GM19023 (cell line): ENCODE data around the gene WFIKKN2.

Source experiments
- ATAC-seq: cut with Tn5 transposase; IDR thresholded peaks from one replicate; pipeline ENCODE4 v1.9.1; 2021; ENCODE audit warnings: mild to moderate bottlenecking, moderate library complexity; ENCODE audit not compliant: unreplicated experiment

The WFIKKN2 gene

DNA sequence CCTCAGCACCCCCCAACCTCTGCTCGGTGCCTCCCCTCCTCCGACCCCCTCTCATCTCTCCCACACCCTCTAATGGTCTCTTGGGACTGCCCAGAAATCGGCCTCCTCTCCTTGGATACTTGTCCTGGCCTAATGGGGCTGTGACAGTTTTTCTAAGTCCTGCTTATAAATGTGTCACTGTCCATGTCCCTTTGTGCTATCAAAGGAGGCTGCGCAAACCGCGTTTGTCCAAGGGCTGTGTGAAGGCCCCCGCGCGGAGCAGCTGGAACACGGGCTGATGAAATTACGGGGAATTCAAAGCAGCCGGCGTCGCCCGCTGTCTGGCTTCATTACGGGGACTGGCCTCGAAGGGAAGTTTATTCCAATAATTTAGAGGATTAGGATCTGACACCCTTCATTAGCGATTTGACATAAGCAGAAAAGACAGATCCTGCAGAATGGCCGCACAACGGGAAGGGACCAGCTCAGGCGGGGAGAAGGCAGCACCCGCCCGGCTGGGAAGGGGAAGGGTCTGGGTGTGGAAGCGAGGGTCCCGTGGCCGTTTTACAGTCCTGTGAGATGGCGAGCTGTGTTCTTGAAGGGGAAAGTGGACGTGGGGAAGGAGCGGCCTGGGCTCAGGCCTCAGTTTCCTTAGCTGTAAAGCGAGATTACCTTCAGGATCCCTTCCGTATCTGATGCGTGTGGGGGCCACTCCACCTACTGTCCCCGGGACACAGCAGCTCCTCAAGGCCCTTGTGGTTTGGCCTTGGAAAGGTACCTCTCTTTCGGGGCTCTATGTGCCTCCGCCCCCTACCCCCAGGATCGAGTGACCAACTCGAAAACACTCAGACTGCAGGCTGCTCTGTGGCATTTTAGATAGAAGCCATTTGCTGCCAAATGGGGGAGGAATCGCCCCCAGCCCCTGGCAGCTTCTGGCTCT lies 1.6 kb upstream of the WFIKKN2 start:
- no peak for ATAC-seq

- no peak for ATAC-seq
Observed at GRCh38 chr17:50834429-50835300, 721 bp upstream of the WFIKKN2 start.

GRCh38 chr17:50836826-50837225 lies 1.4 kb downstream of the WFIKKN2 start:
- ATAC-seq: no peak

DNA sequence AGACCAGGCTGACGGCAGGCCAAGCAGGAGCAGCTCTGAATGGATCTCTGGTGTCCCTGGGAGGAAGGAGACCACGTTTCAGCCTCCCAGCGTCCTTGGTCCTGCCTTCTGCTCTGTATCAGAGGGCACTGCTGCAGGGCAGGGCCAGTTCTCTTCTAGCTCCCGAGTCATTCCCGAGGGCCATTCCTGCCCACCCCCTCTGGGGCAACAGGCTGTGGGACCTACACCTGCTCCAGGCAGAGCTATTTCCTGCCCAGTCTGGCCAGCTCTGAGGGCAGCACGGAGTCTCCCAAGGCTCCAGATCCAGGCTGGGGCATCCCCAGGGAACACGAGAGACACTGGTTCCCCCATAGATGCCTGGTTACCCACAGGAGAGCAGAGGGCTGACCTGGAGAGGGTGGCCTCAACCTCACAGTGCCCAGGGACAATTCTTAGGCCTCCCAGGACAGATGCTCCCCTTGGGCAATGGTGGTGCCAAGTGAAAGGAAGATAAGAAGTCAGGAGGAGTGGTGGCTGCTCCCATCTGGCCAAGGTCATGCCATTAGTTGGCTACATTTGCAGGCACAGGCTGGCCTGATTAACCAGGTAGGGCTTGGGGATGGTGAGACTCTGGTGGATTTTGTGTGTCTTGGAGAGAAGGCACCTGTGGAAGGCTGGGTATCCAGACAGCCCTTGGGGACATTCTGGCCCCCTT lies 2.0 kb downstream of the WFIKKN2 start:
- ATAC-seq: no peak

DNA sequence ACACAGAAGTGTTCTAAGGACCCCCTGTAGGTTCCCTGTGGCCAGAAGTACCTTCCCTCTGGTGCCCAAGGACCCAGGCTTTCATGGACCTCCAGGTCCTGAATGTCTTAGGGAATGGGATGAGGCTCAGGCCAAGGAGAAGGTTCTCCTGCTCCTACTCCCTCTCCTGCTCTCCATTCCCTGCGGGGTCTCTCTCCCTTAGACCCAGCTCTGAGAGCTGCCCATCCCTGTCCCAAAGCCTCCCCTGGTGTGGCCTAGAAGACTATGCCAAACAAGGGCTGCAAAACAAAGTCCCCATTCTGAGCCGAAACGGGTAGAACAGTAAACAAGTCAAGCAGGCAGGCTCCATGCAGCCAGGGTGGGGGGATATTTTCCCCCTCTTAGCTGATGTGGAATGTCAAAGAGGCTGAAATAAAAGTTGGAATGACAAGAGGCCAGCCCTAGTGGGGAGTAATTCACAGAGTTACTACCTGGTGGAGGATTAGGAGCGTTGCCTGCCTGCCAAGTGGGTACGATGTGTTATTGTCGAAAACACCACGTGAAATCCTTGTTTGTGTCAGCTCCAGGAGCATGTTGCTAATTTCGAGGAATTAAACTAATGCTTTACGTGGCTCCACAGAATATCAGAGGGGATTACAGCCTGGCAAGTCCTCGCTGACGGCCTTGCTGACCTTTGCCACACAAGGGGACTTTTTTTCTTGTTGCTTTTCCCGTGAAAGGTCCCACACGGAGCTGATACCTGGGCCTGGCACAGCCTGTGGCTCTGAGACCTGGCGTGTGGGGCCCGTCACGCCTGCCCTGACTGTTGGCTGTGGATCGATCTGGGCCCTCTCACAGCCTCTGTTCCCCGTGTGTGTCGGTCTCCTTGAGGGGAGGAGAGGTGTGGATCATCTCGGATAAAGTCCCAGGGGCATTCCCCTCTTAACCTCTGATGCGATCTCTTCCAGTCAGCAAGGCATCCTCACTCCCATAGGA lies 2.9 kb downstream of the WFIKKN2 start:
- ATAC-seq: no peak

DNA sequence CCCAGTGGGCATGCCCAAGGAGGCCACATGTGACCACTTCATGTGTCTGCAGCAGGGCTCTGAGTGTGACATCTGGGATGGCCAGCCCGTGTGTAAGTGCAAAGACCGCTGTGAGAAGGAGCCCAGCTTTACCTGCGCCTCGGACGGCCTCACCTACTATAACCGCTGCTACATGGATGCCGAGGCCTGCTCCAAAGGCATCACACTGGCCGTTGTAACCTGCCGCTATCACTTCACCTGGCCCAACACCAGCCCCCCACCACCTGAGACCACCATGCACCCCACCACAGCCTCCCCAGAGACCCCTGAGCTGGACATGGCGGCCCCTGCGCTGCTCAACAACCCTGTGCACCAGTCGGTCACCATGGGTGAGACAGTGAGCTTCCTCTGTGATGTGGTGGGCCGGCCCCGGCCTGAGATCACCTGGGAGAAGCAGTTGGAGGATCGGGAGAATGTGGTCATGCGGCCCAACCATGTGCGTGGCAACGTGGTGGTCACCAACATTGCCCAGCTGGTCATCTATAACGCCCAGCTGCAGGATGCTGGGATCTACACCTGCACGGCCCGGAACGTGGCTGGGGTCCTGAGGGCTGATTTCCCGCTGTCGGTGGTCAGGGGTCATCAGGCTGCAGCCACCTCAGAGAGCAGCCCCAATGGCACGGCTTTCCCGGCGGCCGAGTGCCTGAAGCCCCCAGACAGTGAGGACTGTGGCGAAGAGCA lies 4.4 kb downstream of the WFIKKN2 start:
- ATAC-seq: no peak

- ATAC-seq: no peak
Observed at GRCh38 chr17:50840311-50840851, 5.0 kb downstream of the WFIKKN2 start.

DNA sequence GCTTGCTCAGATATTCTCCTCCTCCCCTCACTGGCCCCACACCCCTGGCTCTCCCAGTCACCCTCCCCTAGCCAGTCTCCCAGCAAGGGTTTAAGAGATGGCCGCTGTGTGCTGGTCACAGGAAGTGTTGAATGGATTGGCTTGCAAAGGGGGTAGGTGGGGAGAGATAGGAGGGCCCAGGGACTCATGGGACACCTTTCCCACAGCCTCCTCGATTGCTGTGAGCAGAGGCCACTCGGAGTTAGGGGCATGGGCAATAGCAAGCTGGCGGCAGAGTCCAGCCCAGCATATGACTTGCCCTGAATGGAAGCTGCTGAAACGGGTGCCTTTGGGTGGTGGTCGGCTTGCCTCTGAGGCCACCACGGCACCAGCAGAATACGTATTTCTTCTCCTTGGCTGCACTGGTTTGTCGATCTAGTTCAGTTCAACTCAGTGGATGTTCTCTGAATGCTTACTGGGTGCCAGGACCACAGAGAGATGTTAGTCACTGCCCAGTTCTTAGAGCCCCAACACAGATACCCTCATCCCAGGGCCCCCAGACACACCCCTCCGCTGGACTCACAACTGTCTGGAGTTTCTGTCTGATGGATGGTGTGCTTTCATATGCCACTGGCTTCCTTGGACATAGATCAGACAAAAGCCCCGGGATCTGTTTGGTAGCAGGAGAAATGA lies 6.0 kb downstream of the WFIKKN2 start:
- ATAC-seq: no peak

DNA sequence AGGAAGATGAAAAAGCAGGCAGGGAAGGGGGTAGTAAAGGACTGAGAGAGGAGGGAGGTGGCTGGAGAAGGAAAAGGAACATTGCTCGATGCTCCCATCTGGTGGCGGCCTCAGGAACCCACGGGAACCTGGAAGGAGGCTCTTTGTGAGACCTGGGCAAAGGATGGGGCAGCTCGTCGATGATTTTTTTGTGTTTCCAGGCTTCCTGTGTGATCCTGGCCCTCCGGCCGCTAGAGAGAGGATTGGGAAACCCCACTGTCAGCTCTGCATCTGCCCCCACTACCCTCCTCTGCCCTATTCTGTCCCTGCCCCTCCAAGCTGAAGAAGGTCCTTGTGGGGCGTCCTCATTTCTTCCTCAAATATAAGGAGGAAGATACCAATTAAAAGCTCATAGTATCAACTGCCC lies 6.6 kb downstream of the WFIKKN2 start:
- ATAC-seq: no peak

DNA sequence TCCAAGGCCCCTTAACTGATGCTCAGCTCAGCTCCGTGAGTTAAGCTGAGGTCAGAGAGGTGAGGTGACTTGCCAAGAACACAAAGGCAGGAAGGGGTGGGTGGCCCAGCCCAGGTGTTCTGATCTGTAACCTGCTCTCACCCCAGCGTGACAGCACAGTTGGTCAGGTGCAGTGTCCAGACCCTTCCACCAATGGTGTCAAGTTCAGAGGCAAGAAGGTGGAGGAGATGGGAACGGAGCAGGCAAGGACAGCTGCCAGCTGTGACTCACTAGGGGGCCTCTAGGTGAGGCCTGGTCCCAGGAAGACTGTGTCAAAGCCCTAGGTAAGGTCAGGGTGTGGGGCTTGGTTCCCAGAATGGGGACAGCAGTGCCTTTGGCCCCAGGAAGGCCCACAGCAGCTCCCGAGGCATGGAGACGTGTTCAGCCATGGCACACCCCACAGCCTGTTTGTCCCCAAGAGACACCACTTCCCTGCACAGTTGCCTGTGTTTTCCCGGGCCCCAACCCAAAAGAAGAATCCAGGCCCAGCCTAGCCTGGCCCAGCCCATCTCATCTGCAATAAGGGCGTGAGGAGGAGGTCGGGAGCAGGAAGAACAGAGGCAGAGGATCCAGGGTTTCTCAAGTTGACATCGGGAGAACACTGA lies 7.2 kb downstream of the WFIKKN2 start:
- no peak for ATAC-seq

DNA sequence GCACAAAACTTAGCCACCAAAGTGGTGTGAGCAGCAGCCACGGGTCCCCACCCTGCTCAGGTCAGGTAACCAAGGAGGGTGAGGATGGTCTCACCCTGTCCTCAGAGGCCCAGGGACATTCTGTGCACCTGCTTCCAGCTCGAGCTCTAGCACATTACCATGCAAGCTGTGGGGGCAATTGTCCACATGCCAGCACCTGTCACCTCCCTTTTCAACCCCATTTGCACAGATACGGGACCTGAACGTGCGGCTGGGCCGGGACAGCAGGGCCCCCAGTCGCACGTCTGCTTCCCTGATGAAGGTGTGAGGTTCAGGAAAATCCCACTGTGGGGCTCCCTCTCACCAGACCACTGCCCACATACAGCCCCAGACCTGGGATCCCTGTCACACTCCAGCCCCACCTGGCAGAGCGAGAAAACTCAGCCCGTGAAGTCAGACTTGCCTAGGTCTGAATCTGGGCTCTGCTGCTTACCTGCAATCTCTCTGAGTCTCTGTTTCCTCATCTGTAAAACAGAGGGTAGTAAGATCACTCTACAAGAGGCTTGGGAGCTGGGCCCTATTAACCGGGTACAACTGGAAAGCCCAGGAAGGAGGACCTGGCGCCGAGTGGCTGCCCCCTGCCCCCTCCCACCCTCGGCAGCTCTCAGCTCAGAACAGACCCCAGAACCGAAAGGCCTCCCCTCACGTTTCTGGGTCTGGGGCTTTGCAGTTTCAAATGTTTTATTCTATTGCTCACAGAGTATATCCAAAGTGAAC lies 7.9 kb downstream of the WFIKKN2 start:
- no peak for ATAC-seq

DNA sequence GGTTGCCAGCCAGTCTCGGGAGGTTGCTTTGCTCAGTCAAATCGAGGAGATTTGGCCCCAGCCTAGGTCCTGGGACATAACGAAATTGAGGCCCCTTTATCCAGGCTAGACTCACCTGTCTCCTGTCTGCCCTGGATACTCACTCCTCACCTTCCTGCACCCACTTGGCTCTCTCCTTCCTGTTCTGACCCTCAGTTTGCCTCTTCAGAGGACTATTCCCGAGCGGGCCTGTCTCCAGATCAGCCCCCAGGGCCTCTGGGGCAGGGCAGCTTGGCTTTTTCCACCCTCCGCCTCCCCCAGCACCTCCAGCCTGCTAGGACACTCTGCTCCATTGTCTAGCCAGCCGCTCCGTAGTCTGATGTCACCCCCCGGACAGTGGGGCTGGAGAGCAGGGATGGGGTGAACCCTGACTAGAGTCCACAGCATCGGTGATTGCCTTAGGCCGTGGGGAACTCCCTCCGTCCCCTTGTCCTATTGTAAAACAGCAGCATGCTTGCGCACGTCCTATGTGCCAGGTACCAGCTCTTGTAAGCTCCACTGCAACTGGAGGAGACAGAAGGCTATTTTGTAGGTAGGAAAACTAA lies 8.8 kb downstream of the WFIKKN2 start:
- ATAC-seq: no peak

GRCh38 chr17:50845240-50846147 lies 10.1 kb downstream of the WFIKKN2 start:
- no peak for ATAC-seq

- no peak for ATAC-seq
Observed at GRCh38 chr17:50847566-50847965, 12.2 kb downstream of the WFIKKN2 start.

GRCh38 chr17:50848039-50848438 lies 12.7 kb downstream of the WFIKKN2 start:
- no peak for ATAC-seq

- ATAC-seq: no peak
Observed at GRCh38 chr17:50848711-50849110, 13.3 kb downstream of the WFIKKN2 start.
